ENCODE data around the gene FHIP2A.
"Not testable (repeated sequence)": the region's sequence is repeated elsewhere in the genome, so short reads cannot be mapped to it uniquely, and the experiment has no call there.

FHIP2A gene
- 36.6 to 76.8 (median 55.4) reads per million in 18 experiments for total RNA-seq

GRCh38 chr10:114821293-114821914 lies at the start of gene FHIP2A:
TSS of gene FHIP2A (plus strand) at chr10:114821780. CDS start at chr10:114822079, 299 bp downstream.
- peak; percentile 77 to 85 for DNase-seq

- no peak for DNase-seq
Observed at GRCh38 chr10:114772496-114773196, 48.9 kb upstream of the FHIP2A start.

GRCh38 chr10:114773197-114773532 lies 48.4 kb upstream of the FHIP2A start:
- DNase-seq, result no peak

- not testable (repeated sequence) for DNase-seq
Observed at GRCh38 chr10:114775082-114775481, 46.5 kb upstream of the FHIP2A start.

- DNase-seq, result no peak
Observed at GRCh38 chr10:114777415-114777814, 44.2 kb upstream of the FHIP2A start.

- peak in 1 of 2 donors; percentile 13 for DNase-seq
Observed at GRCh38 chr10:114779803-114780576, 41.6 kb upstream of the FHIP2A start.

- DNase-seq, result no peak
Observed at GRCh38 chr10:114780577-114781184, 40.9 kb upstream of the FHIP2A start.

GRCh38 chr10:114782666-114783065 lies 38.9 kb upstream of the FHIP2A start:
- DNase-seq, result no peak

- DNase-seq, result no peak
Observed at GRCh38 chr10:114783686-114784085, 37.9 kb upstream of the FHIP2A start.

GRCh38 chr10:114786492-114786891 lies 35.1 kb upstream of the FHIP2A start:
- DNase-seq, result peak; percentile 49 to 63

GRCh38 chr10:114787131-114787530 lies 34.4 kb upstream of the FHIP2A start:
- not testable (repeated sequence) for DNase-seq

GRCh38 chr10:114791768-114792167 lies 29.8 kb upstream of the FHIP2A start:
- DNase-seq, result no peak

GRCh38 chr10:114795039-114795438 lies 26.5 kb upstream of the FHIP2A start:
- DNase-seq, result no peak

GRCh38 chr10:114800361-114800760 lies 21.2 kb upstream of the FHIP2A start:
- no peak for DNase-seq

- no peak for DNase-seq
Observed at GRCh38 chr10:114801411-114801813, 20.2 kb upstream of the FHIP2A start.

- no peak for DNase-seq
Observed at GRCh38 chr10:114802177-114802576, 19.4 kb upstream of the FHIP2A start.

- DNase-seq, result no peak
Observed at GRCh38 chr10:114806562-114807391, 14.8 kb upstream of the FHIP2A start.

- no peak for DNase-seq
Observed at GRCh38 chr10:114808982-114809381, 12.6 kb upstream of the FHIP2A start.

- no peak for DNase-seq
Observed at GRCh38 chr10:114810926-114811325, 10.7 kb upstream of the FHIP2A start.

GRCh38 chr10:114811862-114812261 lies 9.7 kb upstream of the FHIP2A start:
- peak in 1 of 2 donors; percentile 15 for DNase-seq

GRCh38 chr10:114815791-114816190 lies 5.8 kb upstream of the FHIP2A start:
- DNase-seq, result peak; percentile 28 to 51

GRCh38 chr10:114816308-114816707 lies 5.3 kb upstream of the FHIP2A start:
- no peak for DNase-seq
